ENCODE results near the gene MGLL. TPM values are rescaled to one million over a fixed set of nuclear protein-coding genes. Genes with fewer than 3 reads are reported as not detected.
A peak's percentile ranks its signal among the peaks of the same experiment; 100 is the strongest.

MGLL gene
- total and polyA plus RNA-seq, 8 donors, result 3.3 to 11.4 (median 6.6) TPM

DNA sequence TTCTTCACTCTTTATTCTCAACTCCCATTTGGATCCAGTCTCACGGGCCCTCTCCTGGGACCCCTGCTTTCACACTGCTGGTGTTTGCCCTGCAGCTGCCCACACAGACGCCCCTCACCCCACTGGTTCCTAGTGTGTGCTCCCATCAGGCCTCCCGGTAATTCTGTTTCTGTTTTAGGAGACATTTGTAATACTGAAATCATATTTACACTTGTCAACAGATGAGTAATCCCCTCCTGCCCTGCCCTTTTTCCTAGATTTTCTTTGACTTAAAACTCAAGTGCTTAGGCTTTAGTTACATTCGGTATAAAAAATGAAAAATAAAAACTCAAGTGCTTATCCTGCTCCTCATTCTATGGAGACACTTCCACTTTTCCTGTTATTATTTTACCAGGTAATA is 167.9 kb downstream of the MGLL start:
- FAIRE-seq, result no peak
- intact Hi-C loops (cut with DNase I), result loop anchor here in 2 of 3 donors (5.0 to 10.0 kb wide), 2 partner anchors 310 to 323 kb away; no protein-coding TSS in a partner anchor
- ATAC-seq, result no peak
- WGBS, 2 donors, result 72 to 77% methylated on average over 4 of the region's 4 CpGs
- no peak for DNase-seq
- no peaks in the 10 kb centered on the region for H3K4me1 ChIP-seq
- H3K27me3 ChIP-seq, result no peaks in the 10 kb centered on the region
- no peak overlapping the region for H3K27ac ChIP-seq
- TF ChIP-seq, protein P1, sequence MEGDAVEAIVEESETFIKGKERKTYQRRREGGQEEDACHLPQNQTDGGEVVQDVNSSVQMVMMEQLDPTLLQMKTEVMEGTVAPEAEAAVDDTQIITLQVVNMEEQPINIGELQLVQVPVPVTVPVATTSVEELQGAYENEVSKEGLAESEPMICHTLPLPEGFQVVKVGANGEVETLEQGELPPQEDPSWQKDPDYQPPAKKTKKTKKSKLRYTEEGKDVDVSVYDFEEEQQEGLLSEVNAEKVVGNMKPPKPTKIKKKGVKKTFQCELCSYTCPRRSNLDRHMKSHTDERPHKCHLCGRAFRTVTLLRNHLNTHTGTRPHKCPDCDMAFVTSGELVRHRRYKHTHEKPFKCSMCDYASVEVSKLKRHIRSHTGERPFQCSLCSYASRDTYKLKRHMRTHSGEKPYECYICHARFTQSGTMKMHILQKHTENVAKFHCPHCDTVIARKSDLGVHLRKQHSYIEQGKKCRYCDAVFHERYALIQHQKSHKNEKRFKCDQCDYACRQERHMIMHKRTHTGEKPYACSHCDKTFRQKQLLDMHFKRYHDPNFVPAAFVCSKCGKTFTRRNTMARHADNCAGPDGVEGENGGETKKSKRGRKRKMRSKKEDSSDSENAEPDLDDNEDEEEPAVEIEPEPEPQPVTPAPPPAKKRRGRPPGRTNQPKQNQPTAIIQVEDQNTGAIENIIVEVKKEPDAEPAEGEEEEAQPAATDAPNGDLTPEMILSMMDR (IDR thresholded peaks at IDR 0.05), result no peak
- no peaks in the 10 kb centered on the region for H3K9me3 ChIP-seq
- no peak overlapping the region for H3K4me3 ChIP-seq
- H3K36me3 ChIP-seq, result no peaks in the 10 kb centered on the region

DNA sequence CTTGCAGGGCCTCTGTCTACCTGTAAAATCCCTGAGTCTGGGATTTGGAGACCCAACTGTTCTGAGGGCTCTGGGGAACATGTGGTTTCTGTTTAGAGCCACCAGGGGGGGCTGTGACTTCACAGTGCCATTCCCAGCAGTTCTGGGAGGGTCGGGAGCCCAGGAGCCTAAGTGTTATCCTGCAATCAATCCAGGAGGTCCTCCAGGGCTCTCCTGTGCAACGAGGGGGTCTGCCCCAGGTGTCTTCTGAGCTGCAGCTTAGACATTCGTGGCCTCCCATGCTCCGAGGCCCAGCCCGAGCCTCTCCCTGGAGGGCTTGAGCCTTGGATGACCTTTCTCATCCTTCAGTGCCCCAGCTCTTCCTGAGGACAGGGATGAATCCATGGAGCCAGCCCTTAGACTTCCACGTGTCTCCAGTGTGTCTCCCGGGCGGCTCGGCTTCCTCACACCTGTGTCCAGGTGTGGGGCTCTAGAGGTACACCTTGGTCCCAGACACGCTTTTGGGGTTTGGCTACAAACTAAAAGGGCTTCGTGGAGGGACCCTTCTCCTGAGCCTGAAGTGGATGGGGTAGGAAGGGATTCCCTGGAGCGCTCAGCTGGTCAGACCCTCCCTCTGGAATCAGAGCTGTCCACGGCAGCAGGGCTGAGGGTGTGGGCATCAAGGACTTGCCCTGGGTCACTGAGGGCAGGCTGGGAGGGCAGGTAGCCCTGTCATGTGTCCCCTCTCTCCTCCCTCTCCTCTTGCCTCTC is 169.9 kb downstream of the MGLL start:
- no peak overlapping the region for H3K4me3 ChIP-seq
- FAIRE-seq (no peak), ATAC-seq (peak; percentile 67 to 90 (median 86)), DNase-seq (peak in 1 of 6 donors; percentile 52)
- no peaks in the 10 kb centered on the region for H3K36me3 ChIP-seq
- H3K4me1 ChIP-seq, result no peaks in the 10 kb centered on the region
- intact Hi-C loops (cut with DNase I), result loop anchor here in 2 of 3 donors (5.0 to 10.0 kb wide), 2 partner anchors 312 to 325 kb away; no protein-coding TSS in a partner anchor
- H3K27me3 ChIP-seq, result no peaks in the 10 kb centered on the region
- TF ChIP-seq, protein P1 (IDR thresholded peaks at IDR 0.05), result peak; percentile 62 to 87 (median 80)
- no peaks in the 10 kb centered on the region for H3K9me3 ChIP-seq
- H3K27ac ChIP-seq, result no peak overlapping the region
- WGBS, 2 donors, result 62 to 69% methylated on average over 13 of the region's 13 CpGs

DNA sequence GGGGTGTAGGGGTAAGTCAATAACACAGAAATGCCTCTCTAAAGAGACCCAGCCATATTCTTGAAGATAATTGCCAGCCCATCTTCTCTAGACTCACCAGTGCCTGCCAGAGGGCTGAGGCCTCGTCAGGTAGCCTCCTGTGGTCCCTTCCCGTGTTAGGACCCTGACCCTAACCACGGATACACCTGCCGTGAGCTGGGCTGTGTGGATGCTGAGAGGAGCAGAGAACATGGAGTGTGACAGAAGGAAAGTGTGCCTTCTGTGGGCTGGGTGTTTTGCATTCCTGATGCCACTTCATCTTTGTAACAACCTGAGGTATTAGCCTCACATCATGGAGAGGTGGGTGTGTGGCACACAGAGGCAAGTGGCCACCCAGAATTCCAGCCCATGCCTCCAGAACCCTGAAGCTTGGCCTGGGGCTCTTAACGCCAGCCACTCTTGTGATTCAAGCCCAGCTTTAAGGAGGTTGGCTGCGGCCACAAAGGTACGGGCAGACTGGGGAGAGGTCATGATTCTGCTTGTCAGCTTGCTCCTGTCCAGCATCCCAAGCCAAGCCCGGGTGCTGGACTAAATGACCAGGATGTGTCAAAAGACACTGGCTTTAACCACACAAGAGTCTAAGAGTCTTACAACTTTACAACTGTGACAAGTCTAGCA is 170.7 kb downstream of the MGLL start:
- Histone ChIP-seq H3K4me3 (no peak overlapping the region), H3K9me3 (no peaks in the 10 kb centered on the region), H3K27ac (no peak overlapping the region), H3K36me3 (no peaks in the 10 kb centered on the region), H3K27me3 (no peaks in the 10 kb centered on the region), H3K4me1 (no peaks in the 10 kb centered on the region)
- TF ChIP-seq, protein P1 (IDR thresholded peaks at IDR 0.05), result no peak
- no peak for ATAC-seq
- no peak for DNase-seq
- FAIRE-seq, result no peak
- 61 to 75% methylated on average over 8 of the region's 8 CpGs for WGBS, 2 donors
- intact Hi-C loops (cut with DNase I), result loop anchor here in 2 of 3 donors (5.0 to 10.0 kb wide), 2 partner anchors 313 to 326 kb away; no protein-coding TSS in a partner anchor

DNA sequence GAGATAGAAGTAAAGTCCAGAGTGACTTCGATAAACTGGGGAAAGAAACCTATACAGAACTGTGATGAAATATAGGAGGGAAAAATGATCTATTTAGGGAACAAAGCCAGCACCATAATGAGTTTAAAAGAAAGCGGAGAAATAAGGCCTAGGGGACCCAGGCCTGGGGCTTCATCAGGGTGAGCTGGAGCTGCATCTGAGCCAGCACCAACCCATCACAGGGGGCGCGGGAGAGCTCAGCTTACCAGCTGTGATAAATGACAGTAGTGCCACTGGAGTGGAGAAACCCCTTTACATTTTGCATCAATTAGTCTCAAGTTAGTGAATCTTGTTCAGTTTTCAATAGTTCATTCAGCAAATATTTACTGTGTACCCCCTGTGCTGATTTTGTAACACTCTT is 172.1 kb downstream of the MGLL start:
- TF ChIP-seq, protein P1 (IDR thresholded peaks at IDR 0.05), result no peak
- DNase-seq (no peak), FAIRE-seq (no peak), ATAC-seq (no peak)
- no peaks in the 10 kb centered on the region for H3K9me3 ChIP-seq
- H3K27ac ChIP-seq, result no peak overlapping the region
- no peaks in the 10 kb centered on the region for H3K4me1 ChIP-seq
- H3K36me3 ChIP-seq, result no peaks in the 10 kb centered on the region
- no peaks in the 10 kb centered on the region for H3K27me3 ChIP-seq
- H3K4me3 ChIP-seq, result no peak overlapping the region
- 88 to 91% methylated on average over 4 of the region's 4 CpGs for WGBS, 2 donors
- intact Hi-C loops (cut with DNase I), result loop anchor here in 2 of 3 donors (5.0 to 10.0 kb wide), 2 partner anchors 315 to 327 kb away; no protein-coding TSS in a partner anchor

DNA sequence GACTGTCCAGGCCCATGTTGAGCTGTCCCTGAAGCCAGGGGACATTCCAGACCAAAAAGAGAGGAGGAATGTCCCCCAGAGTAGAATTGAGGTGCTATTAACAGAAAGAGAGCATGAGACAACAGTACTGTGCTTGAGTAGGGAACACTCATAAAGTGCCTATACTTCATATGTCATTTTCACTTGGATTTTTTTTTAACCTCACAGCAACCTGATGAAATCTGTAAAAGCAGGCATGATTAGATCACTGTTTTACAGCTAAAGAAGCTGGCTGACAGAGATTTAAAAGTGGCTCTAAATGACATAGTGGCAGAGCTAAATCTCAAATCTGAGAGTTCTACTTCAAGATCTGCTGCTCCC is 174.5 kb downstream of the MGLL start:
- Histone ChIP-seq H3K4me3 (no peak overlapping the region), H3K36me3 (no peaks in the 10 kb centered on the region), H3K27ac (no peak overlapping the region), H3K4me1 (no peaks in the 10 kb centered on the region), H3K27me3 (no peaks in the 10 kb centered on the region), H3K9me3 (no peaks in the 10 kb centered on the region)
- DNase-seq (no peak), FAIRE-seq (no peak), ATAC-seq (no peak)
- intact Hi-C loops (cut with DNase I), result no loop called here
- TF ChIP-seq, protein P1 (IDR thresholded peaks at IDR 0.05), result no peak

All from pancreas (tissue), 10 donors.